ENCODE measurements around the gene DOCK2. TPM values are rescaled to one million over a fixed set of nuclear protein-coding genes. Genes with fewer than 3 reads are reported as not detected.
A peak's percentile ranks its signal among the peaks of the same experiment; 100 is the strongest.

DOCK2 gene
- total and polyA plus RNA-seq, 2 experiments from 2014 or later: 6.5 to 10.4 TPM

DNA sequence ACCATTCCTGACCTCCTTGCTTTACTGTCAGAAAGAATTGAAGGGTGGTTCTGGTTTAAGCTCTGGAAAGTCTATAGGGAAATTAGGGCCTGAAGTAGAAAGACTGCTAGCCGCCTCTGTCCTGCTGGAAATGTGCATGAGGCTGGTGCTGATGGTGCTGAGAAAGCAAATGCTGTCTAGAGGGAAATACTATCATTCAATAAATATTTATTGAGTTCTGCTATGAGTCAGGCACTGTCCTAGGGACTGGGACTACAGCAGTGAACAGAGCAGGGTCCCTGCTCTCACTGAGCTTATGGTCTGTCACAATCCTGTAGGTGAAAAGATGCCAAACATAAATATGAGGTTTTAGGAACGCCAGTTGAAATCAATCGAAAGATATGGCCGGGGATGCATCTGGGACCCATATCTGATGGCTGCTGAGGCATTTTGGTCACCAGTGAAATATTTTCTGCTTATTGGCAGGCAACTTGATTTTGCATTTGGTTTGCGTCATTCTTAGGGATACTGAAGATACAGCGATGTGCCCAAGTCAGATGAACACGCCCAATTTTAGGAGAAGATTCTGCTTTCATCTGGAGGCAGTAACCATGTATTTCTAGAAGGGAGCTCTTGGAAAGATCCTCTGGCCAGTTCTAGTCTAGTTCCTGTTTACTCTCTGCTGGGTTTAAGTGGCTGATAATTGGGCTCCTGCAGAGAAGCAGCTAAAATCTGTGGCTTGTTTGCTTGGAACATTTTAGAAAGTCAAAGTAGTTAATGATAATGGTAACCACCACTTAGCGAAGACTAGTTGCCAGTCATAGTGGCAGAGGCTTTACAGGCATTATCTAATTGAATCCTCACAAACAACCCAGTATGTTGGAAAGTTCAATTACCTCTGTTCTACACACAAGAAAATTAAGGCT, 269.9 kb downstream of the DOCK2 start:
- TF ChIP-seq EZH2phosphoT487 (IDR thresholded peaks at IDR 0.05; ENCODE audit: insufficient read depth, low read depth) (no peak), EZH2 (IDR thresholded peaks at IDR 0.05; ENCODE audit: insufficient read depth, poor library complexity, severe bottlenecking) (no peak)
- H3F3A ChIP-seq (ENCODE audit: insufficient read depth): peaks cover 40% of the 10 kb centered on the region
- H3K9ac ChIP-seq: no peak overlapping the region
- WGBS, 2 experiments (ENCODE audit: low coverage in 1 of 2, low lambda C conversion rate in 2 of 2, missing lambda C conversion rate in 2 of 2): 23 to 25% methylated on average over 8 of the region's 8 CpGs
- H3K36me3 ChIP-seq (ENCODE audit: low read depth): no peaks in the 10 kb centered on the region
- peaks cover 89% of the 10 kb centered on the region for H3K79me2 ChIP-seq (ENCODE audit: insufficient read depth)
- no peaks in the 10 kb centered on the region for H3K9me2 ChIP-seq (ENCODE audit: insufficient read depth)
- peak overlapping the region; percentile 37 for H3K4me2 ChIP-seq (ENCODE audit: unreplicated experiment)
- H3K9me3 ChIP-seq (ENCODE audit: low read depth): no peaks in the 10 kb centered on the region
- H3K4me1 ChIP-seq (ENCODE audit: insufficient read depth): peaks cover 9% of the 10 kb centered on the region
- H3K27ac ChIP-seq: peak overlapping the region; percentile 34
- in situ Hi-C loops (cut with MboI): no loop called here
- no peak overlapping the region for H3K4me3 ChIP-seq
- H4K20me1 ChIP-seq (ENCODE audit: insufficient read depth): no peaks in the 10 kb centered on the region
- DNase-seq: peak; percentile 70
- H2AFZ ChIP-seq: no peak overlapping the region
- H3K27me3 ChIP-seq (replicated peaks; ENCODE audit: insufficient read depth): no peaks in the 10 kb centered on the region

DNA sequence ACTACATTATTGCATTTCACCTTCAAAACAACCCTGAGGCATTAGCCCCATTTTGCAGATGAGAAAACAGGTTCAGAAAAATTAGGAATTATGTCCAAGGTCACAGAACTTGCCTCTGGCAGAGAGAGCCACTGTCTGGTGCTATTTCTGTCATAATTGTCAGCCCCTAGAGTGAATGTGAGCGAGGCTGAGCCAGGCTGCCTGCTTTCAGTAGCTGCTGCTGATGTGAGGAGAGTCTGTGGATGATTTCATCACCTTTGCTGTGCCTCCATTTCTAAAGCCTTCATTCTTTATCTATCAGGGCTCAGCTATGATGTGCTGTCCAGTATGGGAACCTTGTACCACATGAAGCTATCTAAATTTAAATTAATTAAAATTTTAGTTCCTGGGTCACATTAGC, 271.8 kb downstream of the DOCK2 start:
- in situ Hi-C loops (cut with MboI): no loop called here
- H3K9me2 ChIP-seq (ENCODE audit: insufficient read depth): no peaks in the 10 kb centered on the region
- TF ChIP-seq EZH2 (IDR thresholded peaks at IDR 0.05; ENCODE audit: insufficient read depth, poor library complexity, severe bottlenecking) (no peak), EZH2phosphoT487 (IDR thresholded peaks at IDR 0.05; ENCODE audit: insufficient read depth, low read depth) (no peak)

DNA sequence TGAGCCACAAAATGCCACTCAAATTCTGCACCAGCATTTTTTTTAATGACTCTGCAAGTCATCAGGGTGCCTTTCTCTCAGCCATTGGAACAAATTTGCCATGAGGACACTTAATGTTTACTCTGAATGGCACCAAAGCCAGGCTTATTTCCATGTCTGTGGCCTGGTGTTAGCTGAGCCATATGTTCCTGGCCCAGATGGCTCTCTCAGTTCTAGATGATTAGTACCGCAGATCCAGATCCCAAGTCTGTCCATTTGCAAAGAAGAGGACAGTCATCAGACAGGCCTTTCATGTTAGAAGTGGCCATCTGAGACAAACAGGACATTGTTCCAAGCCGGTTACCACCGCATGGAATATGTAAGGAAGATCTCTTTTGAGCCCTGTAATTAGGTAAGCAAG, 272.9 kb downstream of the DOCK2 start:
- H2AFZ ChIP-seq: no peak overlapping the region
- H3K27me3 ChIP-seq (replicated peaks; ENCODE audit: insufficient read depth): no peaks in the 10 kb centered on the region
- no peak for TF ChIP-seq EZH2 (IDR thresholded peaks at IDR 0.05; ENCODE audit: insufficient read depth, poor library complexity, severe bottlenecking)
- TF ChIP-seq EZH2phosphoT487 (IDR thresholded peaks at IDR 0.05; ENCODE audit: insufficient read depth, low read depth): no peak
- H3K27ac ChIP-seq: no peak overlapping the region
- peaks cover 3% of the 10 kb centered on the region for H4K20me1 ChIP-seq (ENCODE audit: insufficient read depth)
- no peak for DNase-seq
- no peaks in the 10 kb centered on the region for H3K36me3 ChIP-seq (ENCODE audit: low read depth)
- H3K9me2 ChIP-seq (ENCODE audit: insufficient read depth): no peaks in the 10 kb centered on the region
- peaks cover 16% of the 10 kb centered on the region for H3K4me1 ChIP-seq (ENCODE audit: insufficient read depth)
- 87 to 88% methylated on average over 3 of the region's 3 CpGs for WGBS, 2 experiments (ENCODE audit: low coverage in 1 of 2, low lambda C conversion rate in 2 of 2, missing lambda C conversion rate in 2 of 2)
- H3K4me3 ChIP-seq: no peak overlapping the region
- in situ Hi-C loops (cut with MboI): no loop called here
- no peak overlapping the region for H3K9ac ChIP-seq
- no peaks in the 10 kb centered on the region for H3K9me3 ChIP-seq (ENCODE audit: low read depth)
- no peak overlapping the region for H3K4me2 ChIP-seq (ENCODE audit: unreplicated experiment)
- peaks cover 86% of the 10 kb centered on the region for H3K79me2 ChIP-seq (ENCODE audit: insufficient read depth)
- peaks cover 52% of the 10 kb centered on the region for H3F3A ChIP-seq (ENCODE audit: insufficient read depth)

More for the DNA sequence above, 271.8 kb downstream of the DOCK2 start:
- 92 to 100% methylated on average over 1 of the region's 1 CpG for WGBS, 2 experiments (ENCODE audit: low coverage in 1 of 2, low lambda C conversion rate in 2 of 2, missing lambda C conversion rate in 2 of 2)
- Histone ChIP-seq H3K79me2 (ENCODE audit: insufficient read depth) (peaks cover 88% of the 10 kb centered on the region), H3K4me1 (ENCODE audit: insufficient read depth) (peaks cover 9% of the 10 kb centered on the region), H3K4me2 (ENCODE audit: unreplicated experiment) (no peak overlapping the region), H3K9me3 (ENCODE audit: low read depth) (no peaks in the 10 kb centered on the region), H3K36me3 (ENCODE audit: low read depth) (no peaks in the 10 kb centered on the region), H3F3A (ENCODE audit: insufficient read depth) (peaks cover 51% of the 10 kb centered on the region), H3K27me3 (replicated peaks; ENCODE audit: insufficient read depth) (no peaks in the 10 kb centered on the region), H4K20me1 (ENCODE audit: insufficient read depth) (peaks cover 3% of the 10 kb centered on the region; the same call in 1 of the 2 replicates), H3K4me3 (no peak overlapping the region), H3K9ac (no peak overlapping the region), H3K27ac (no peak overlapping the region), H2AFZ (no peak overlapping the region)
- no peak for DNase-seq

DNA sequence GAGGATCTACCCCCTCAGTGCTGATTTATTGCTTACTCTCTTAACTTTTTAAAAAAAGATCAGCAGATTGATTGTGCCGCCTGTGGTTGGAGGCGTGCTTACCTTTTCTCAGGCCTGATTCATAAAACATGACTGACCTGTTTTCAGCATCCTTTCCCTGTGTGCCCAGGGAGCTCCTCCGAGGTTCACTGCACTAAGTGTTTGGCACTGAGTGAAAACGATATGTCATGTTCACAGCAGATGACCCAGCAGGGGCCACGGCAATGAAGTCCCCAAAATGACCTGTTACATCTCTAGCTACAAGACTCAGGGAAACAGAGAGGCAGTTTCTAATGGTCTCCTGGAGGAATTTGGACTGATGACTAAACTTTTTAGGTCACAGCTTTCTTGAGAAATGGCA, 273.3 kb downstream of the DOCK2 start:
- Histone ChIP-seq H3K4me2 (ENCODE audit: unreplicated experiment) (no peak overlapping the region), H3F3A (ENCODE audit: insufficient read depth) (peaks cover 56% of the 10 kb centered on the region), H3K79me2 (ENCODE audit: insufficient read depth) (peaks cover 85% of the 10 kb centered on the region), H3K27ac (no peak overlapping the region), H3K4me1 (ENCODE audit: insufficient read depth) (peaks cover 21% of the 10 kb centered on the region), H3K4me3 (no peak overlapping the region), H3K9me2 (ENCODE audit: insufficient read depth) (no peaks in the 10 kb centered on the region), H3K36me3 (ENCODE audit: low read depth) (no peaks in the 10 kb centered on the region), H4K20me1 (ENCODE audit: insufficient read depth) (peaks cover 6% of the 10 kb centered on the region), H3K27me3 (replicated peaks; ENCODE audit: insufficient read depth) (no peaks in the 10 kb centered on the region), H3K9me3 (ENCODE audit: low read depth) (no peaks in the 10 kb centered on the region), H2AFZ (no peak overlapping the region), H3K9ac (no peak overlapping the region)
- TF ChIP-seq EZH2phosphoT487 (IDR thresholded peaks at IDR 0.05; ENCODE audit: insufficient read depth, low read depth) (no peak), EZH2 (IDR thresholded peaks at IDR 0.05; ENCODE audit: insufficient read depth, poor library complexity, severe bottlenecking) (no peak)
- in situ Hi-C loops (cut with MboI): no loop called here
- WGBS, 2 experiments (ENCODE audit: low coverage in 1 of 2, low lambda C conversion rate in 2 of 2, missing lambda C conversion rate in 2 of 2): 88 to 89% methylated on average over 5 of the region's 5 CpGs
- DNase-seq: no peak
